ENCODE data around the gene MGAT5.

DNA sequence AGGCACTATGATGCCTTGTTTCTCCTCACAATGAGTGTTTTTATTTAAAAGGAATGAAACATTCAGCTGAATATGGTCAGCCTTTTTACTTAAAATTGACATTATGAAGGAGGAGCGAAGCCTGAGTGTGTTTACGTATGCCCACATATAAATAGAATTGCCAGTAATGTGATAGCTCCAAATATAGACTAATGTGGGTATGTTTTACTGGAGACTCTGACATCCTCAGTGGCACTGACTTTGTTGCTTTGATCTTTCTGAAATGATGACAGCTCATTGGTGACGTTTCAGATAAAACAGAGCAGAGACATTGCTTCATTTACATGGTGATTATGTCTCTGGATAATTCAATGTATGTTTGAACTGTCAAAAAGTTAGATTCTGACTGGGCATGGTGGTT, 167.0 kb downstream of the MGAT5 start:
- TF ChIP-seq, protein P1, sequence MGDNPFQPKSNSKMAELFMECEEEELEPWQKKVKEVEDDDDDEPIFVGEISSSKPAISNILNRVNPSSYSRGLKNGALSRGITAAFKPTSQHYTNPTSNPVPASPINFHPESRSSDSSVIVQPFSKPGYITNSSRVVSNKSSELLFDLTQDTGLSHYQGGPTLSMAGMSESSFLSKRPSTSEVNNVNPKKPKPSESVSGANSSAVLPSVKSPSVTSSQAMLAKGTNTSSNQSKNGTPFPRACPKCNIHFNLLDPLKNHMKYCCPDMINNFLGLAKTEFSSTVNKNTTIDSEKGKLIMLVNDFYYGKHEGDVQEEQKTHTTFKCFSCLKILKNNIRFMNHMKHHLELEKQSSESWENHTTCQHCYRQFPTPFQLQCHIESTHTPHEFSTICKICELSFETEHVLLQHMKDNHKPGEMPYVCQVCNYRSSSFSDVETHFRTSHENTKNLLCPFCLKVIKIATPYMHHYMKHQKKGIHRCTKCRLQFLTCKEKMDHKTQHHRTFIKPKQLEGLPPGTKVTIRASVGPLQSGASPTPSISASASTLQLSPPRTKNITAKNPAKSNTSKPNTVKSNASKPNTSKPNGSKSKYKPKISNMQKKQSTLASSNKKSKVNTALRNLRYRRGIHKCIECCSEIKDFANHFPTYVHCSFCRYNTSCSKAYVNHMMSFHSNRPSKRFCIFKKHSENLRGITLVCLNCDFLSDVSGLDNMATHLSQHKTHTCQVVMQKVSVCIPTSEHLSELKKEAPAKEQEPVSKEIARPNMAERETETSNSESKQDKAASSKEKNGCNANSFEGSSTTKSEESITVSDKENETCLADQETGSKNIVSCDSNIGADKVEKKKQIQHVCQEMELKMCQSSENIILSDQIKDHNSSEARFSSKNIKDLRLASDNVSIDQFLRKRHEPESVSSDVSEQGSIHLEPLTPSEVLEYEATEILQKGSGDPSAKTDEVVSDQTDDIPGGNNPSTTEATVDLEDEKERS (tag by site-specific recombination; IDR thresholded peaks at IDR 0.05) = no peak
- TF ChIP-seq, protein P2, sequence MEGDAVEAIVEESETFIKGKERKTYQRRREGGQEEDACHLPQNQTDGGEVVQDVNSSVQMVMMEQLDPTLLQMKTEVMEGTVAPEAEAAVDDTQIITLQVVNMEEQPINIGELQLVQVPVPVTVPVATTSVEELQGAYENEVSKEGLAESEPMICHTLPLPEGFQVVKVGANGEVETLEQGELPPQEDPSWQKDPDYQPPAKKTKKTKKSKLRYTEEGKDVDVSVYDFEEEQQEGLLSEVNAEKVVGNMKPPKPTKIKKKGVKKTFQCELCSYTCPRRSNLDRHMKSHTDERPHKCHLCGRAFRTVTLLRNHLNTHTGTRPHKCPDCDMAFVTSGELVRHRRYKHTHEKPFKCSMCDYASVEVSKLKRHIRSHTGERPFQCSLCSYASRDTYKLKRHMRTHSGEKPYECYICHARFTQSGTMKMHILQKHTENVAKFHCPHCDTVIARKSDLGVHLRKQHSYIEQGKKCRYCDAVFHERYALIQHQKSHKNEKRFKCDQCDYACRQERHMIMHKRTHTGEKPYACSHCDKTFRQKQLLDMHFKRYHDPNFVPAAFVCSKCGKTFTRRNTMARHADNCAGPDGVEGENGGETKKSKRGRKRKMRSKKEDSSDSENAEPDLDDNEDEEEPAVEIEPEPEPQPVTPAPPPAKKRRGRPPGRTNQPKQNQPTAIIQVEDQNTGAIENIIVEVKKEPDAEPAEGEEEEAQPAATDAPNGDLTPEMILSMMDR (tag by site-specific recombination; IDR thresholded peaks at IDR 0.05) = no peak
